ENCODE results near the gene ICE2.

The ICE2 gene

GRCh38 chr15:60386615-60387014 is 92.3 kb downstream of the ICE2 start:
- no peak for DNase-seq (ENCODE audit: low spot score)

- no peak for DNase-seq (ENCODE audit: low spot score)
These were observed 93.1 kb downstream of the ICE2 start for GRCh38 chr15:60385620-60386552.

- no peak for DNase-seq (ENCODE audit: low spot score)
These were observed 94.3 kb downstream of the ICE2 start for GRCh38 chr15:60384526-60385126.

- DNase-seq (ENCODE audit: low spot score) = no peak
These were observed 94.9 kb downstream of the ICE2 start for GRCh38 chr15:60384053-60384452.

- DNase-seq (ENCODE audit: low spot score) = no peak
These were observed 95.9 kb downstream of the ICE2 start for GRCh38 chr15:60382773-60383674.

GRCh38 chr15:60381148-60381788 is 97.7 kb downstream of the ICE2 start:
- DNase-seq (ENCODE audit: low spot score) = no peak

- no peak for DNase-seq (ENCODE audit: low spot score)
These were observed 99.2 kb downstream of the ICE2 start for GRCh38 chr15:60379525-60380274.

- no peak for DNase-seq (ENCODE audit: low spot score)
These were observed 99.8 kb downstream of the ICE2 start for GRCh38 chr15:60379185-60379524.

- DNase-seq (ENCODE audit: low spot score) = no peak
These were observed 102.3 kb downstream of the ICE2 start for GRCh38 chr15:60376677-60377095.

- DNase-seq (ENCODE audit: low spot score) = no peak
These were observed 103.6 kb downstream of the ICE2 start for GRCh38 chr15:60375306-60375705.

GRCh38 chr15:60374628-60375081 is 104.3 kb downstream of the ICE2 start:
- no peak for DNase-seq (ENCODE audit: low spot score)

GRCh38 chr15:60374209-60374608 is 104.7 kb downstream of the ICE2 start:
- no peak for DNase-seq (ENCODE audit: low spot score)

- no peak for DNase-seq (ENCODE audit: low spot score)
These were observed 105.2 kb downstream of the ICE2 start for GRCh38 chr15:60373745-60374144.

- DNase-seq (ENCODE audit: low spot score) = no peak
These were observed 105.6 kb downstream of the ICE2 start for GRCh38 chr15:60373327-60373726.

GRCh38 chr15:60372756-60373155 is 106.2 kb downstream of the ICE2 start:
- no peak for DNase-seq (ENCODE audit: low spot score)

- no peak for DNase-seq (ENCODE audit: low spot score)
These were observed 106.7 kb downstream of the ICE2 start for GRCh38 chr15:60372227-60372626.

GRCh38 chr15:60371175-60372051 is 107.5 kb downstream of the ICE2 start:
- DNase-seq (ENCODE audit: low spot score) = no peak

- DNase-seq (ENCODE audit: low spot score) = no peak
These were observed 108.1 kb downstream of the ICE2 start for GRCh38 chr15:60370869-60371136.

- no peak for DNase-seq (ENCODE audit: low spot score)
These were observed 108.7 kb downstream of the ICE2 start for GRCh38 chr15:60370105-60370868.

GRCh38 chr15:60369696-60370095 is 109.2 kb downstream of the ICE2 start:
- DNase-seq (ENCODE audit: low spot score) = no peak

Measured in ecto neural progenitor cell (in vitro differentiated cells).